Activated T-helper 9 cell treated with anti-CD3 and anti-CD28 coated beads, Interleukin-2, amount 50 U/mL, for 16 hours (primary cell): ENCODE measurements around the gene ENPP4.
A peak's percentile ranks its signal among the peaks of the same experiment; 100 is the strongest.
"Not testable (repeated sequence)": the region's sequence is repeated elsewhere in the genome, so short reads cannot be mapped to it uniquely, and the experiment has no call there.

Experiments
- DNase-seq: peaks from one replicate; pipeline ENCODE4 v3.0.0-alpha.2; 2020; ENCODE audit warnings: low read depth

Gene ENPP4

GRCh38 chr6:46131291-46131690 lies 1.5 kb downstream of the ENPP4 start:
- not testable (repeated sequence) for DNase-seq

- DNase-seq = no peak
These were observed 4.4 kb downstream of the ENPP4 start for GRCh38 chr6:46134216-46134615.

GRCh38 chr6:46135176-46135575 lies 5.4 kb downstream of the ENPP4 start:
- no peak for DNase-seq

GRCh38 chr6:46136831-46137230 lies 7.0 kb downstream of the ENPP4 start:
- no peak for DNase-seq

- DNase-seq = no peak
These were observed 7.6 kb downstream of the ENPP4 start for GRCh38 chr6:46137387-46137786.

- DNase-seq = no peak
These were observed 8.5 kb downstream of the ENPP4 start for GRCh38 chr6:46138281-46138680.

GRCh38 chr6:46144270-46144669 lies 14.5 kb downstream of the ENPP4 start:
- no peak for DNase-seq

- not testable (repeated sequence) for DNase-seq
These were observed 19.3 kb downstream of the ENPP4 start for GRCh38 chr6:46149066-46149465.

GRCh38 chr6:46156701-46157100 lies 26.9 kb downstream of the ENPP4 start:
- DNase-seq = no peak

GRCh38 chr6:46159229-46159628 lies 29.4 kb downstream of the ENPP4 start:
- DNase-seq = no peak

GRCh38 chr6:46160102-46160501 lies 30.3 kb downstream of the ENPP4 start:
- no peak for DNase-seq

GRCh38 chr6:46170357-46171289 lies 40.8 kb downstream of the ENPP4 start, which contains the start of gene ENPP5:
ENPP5 (minus strand) TSS chr6:46170980; CDS start chr6:46168262, 2,718 bp downstream.
- peak; percentile 46 for DNase-seq

GRCh38 chr6:46172176-46172575 lies 42.4 kb downstream of the ENPP4 start:
- DNase-seq = no peak

GRCh38 chr6:46174904-46175303 lies 45.1 kb downstream of the ENPP4 start:
- DNase-seq = no peak

GRCh38 chr6:46175446-46175845 lies 45.7 kb downstream of the ENPP4 start:
- DNase-seq = no peak

- no peak for DNase-seq
These were observed 46.2 kb downstream of the ENPP4 start for GRCh38 chr6:46175976-46176375.

GRCh38 chr6:46184114-46184513 lies 54.3 kb downstream of the ENPP4 start:
- DNase-seq = no peak

GRCh38 chr6:46186583-46186982 lies 56.8 kb downstream of the ENPP4 start:
- DNase-seq = no peak

- DNase-seq = no peak
These were observed 59.9 kb downstream of the ENPP4 start for GRCh38 chr6:46189726-46190125.

- no peak for DNase-seq
These were observed 61.1 kb downstream of the ENPP4 start for GRCh38 chr6:46190889-46191288.

GRCh38 chr6:46191961-46192360 lies 62.2 kb downstream of the ENPP4 start:
- no peak for DNase-seq
